Thoracic aorta (tissue), 2 donors: ENCODE measurements around the gene CALHM4. TPM values are rescaled to one million over a fixed set of nuclear protein-coding genes. Genes with fewer than 3 reads are reported as not detected.

Experiments
- ATAC-seq: fragments of 150-250 bp; one replicate; pipeline ENCODE4 v1.8.0; 2017; ENCODE audit warnings: low read depth; ENCODE audit not compliant: insufficient number of reproducible peaks, low FRiP score
- DNase-seq: peaks from one replicate; pipeline ENCODE4 v3.0.0-alpha.2; 2020; ENCODE audit warnings: low spot score
- H3K27ac ChIP-seq, 2 donors: fragments of 200-600 bp; sonication (generic); 1 replicate in 1 of 2; 2 replicates in 1 of 2; pipeline ENCODE4 v1.5.1; 2016; ENCODE audit warnings: mild to moderate bottlenecking in 2 of 2, moderate library complexity in 2 of 2
- H3K27me3 ChIP-seq: fragments of 200-600 bp; sonication (generic); replicated peaks from 2 replicates; pipeline ENCODE4 v1.6.0; 2016; ENCODE audit warnings: mild to moderate bottlenecking; ENCODE audit not compliant: insufficient read depth
- H3K36me3 ChIP-seq: fragments of 200-600 bp; sonication (generic); one replicate; pipeline ENCODE4 v1.5.1; 2016
- H3K4me1 ChIP-seq, 2 donors: fragments of 200-600 bp; sonication (generic); 1 replicate in 1 of 2; 2 replicates in 1 of 2; pipeline versions ENCODE4 v1.5.1 to v1.6.0; 2016; ENCODE audit warnings: low read depth in 2 of 2, mild to moderate bottlenecking in 1 of 2; ENCODE audit not compliant: control insufficient read depth in 1 of 2
- H3K4me3 ChIP-seq: fragments of 200-600 bp; sonication (generic); 2 replicates; pipeline ENCODE4 v1.5.1; 2016; ENCODE audit warnings: mild to moderate bottlenecking
- H3K9me3 ChIP-seq: fragments of 200-600 bp; sonication (generic); 2 replicates; pipeline ENCODE4 v1.5.1; 2016
- total RNA-seq, 2 donors: library from RNA; depleted of rRNA; stranded (reverse); fragments of >200 nt; gene quantifications; one replicate each; pipeline versions ENCODE4 v1.1.0 to v1.2.3, GENCODE V29; 2016
- TF ChIP-seq, protein P1 (sequence below): fragments of 200-600 bp; sonication (generic); IDR thresholded peaks from one replicate; pipeline ENCODE4 v1.5.1; 2019; ENCODE audit warnings: antibody characterized with exemption

Gene CALHM4
- total RNA-seq, 2 donors from 2014 or later: not detected

DNA sequence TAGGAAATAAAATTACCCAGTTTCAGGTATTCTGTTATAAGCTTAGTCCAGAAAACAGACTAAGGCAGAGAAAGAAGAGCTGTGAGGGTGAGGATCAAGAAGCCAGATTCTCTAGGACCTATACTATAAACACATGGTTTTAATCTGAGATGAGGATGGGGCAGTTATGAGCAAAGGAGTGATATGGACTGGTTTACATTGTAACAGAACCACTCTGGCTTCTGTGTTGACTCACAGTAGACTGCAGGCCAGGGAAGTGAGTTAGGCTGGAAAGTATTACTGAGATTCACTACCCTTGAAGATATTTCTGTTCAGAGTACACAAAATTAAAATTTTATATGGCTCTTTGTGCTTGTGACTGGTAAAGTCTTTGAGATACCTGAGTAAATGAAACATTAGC lies 14.6 kb downstream of the CALHM4 start:
- H3K27ac ChIP-seq: no peak overlapping the region
- no peaks in the 10 kb centered on the region for H3K9me3 ChIP-seq
- DNase-seq: no peak
- no peak overlapping the region for H3K4me3 ChIP-seq
- ATAC-seq: no peak
- H3K36me3 ChIP-seq: no peaks in the 10 kb centered on the region
- TF ChIP-seq, protein P1, sequence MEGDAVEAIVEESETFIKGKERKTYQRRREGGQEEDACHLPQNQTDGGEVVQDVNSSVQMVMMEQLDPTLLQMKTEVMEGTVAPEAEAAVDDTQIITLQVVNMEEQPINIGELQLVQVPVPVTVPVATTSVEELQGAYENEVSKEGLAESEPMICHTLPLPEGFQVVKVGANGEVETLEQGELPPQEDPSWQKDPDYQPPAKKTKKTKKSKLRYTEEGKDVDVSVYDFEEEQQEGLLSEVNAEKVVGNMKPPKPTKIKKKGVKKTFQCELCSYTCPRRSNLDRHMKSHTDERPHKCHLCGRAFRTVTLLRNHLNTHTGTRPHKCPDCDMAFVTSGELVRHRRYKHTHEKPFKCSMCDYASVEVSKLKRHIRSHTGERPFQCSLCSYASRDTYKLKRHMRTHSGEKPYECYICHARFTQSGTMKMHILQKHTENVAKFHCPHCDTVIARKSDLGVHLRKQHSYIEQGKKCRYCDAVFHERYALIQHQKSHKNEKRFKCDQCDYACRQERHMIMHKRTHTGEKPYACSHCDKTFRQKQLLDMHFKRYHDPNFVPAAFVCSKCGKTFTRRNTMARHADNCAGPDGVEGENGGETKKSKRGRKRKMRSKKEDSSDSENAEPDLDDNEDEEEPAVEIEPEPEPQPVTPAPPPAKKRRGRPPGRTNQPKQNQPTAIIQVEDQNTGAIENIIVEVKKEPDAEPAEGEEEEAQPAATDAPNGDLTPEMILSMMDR: no peak
- no peaks in the 10 kb centered on the region for H3K27me3 ChIP-seq
- peaks cover 8 to 13% of the 10 kb centered on the region in 2 donors for H3K4me1 ChIP-seq

DNA sequence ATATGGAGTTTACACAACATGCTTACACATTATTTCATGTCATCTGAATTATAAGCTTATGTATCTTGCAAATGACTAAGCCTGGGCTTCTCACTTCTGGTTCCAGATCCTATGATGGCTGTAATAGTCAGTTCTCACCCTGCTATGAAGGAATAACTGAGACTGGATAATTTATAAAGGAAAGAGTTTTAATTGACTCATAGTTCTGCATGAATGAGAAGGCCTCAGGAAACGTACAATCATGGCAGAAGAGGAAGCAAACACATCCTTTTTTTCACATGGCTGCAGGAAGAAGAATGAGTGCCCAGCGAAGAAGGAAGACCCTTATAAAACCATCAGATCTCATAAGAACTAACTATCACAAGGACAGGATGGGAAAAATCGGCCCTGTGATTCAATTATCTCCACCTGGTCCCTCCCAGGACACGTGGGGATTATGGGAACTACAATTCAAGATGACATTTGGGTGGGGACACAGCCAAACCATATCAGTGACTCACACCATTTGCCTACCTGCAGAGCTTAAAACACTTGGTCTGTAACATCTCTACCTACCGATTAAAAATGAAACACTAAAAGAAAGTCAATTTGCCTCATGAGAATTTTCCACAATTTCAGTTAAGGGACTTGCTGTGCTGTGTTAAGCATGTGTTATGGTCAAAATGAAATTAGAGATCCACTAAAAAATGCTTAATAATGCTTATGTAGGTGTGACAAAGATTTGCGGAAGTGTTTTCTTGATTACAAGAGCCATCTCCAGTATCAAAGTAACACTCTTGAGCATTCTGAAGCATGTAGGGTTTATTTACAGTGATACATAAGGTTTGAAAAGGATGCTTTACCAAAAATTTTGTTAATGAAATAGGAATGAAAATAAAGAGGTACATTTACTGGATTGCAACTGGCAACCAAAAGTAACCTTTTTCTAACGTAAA lies 15.5 kb downstream of the CALHM4 start:
- Histone ChIP-seq H3K9me3 (no peaks in the 10 kb centered on the region), H3K27ac (no peak overlapping the region), H3K4me1 (peaks cover 8 to 20% of the 10 kb centered on the region in 2 donors), H3K27me3 (no peaks in the 10 kb centered on the region), H3K36me3 (no peaks in the 10 kb centered on the region), H3K4me3 (no peak overlapping the region)
- DNase-seq (no peak), ATAC-seq (no peak)
- TF ChIP-seq, protein P1: no peak

DNA sequence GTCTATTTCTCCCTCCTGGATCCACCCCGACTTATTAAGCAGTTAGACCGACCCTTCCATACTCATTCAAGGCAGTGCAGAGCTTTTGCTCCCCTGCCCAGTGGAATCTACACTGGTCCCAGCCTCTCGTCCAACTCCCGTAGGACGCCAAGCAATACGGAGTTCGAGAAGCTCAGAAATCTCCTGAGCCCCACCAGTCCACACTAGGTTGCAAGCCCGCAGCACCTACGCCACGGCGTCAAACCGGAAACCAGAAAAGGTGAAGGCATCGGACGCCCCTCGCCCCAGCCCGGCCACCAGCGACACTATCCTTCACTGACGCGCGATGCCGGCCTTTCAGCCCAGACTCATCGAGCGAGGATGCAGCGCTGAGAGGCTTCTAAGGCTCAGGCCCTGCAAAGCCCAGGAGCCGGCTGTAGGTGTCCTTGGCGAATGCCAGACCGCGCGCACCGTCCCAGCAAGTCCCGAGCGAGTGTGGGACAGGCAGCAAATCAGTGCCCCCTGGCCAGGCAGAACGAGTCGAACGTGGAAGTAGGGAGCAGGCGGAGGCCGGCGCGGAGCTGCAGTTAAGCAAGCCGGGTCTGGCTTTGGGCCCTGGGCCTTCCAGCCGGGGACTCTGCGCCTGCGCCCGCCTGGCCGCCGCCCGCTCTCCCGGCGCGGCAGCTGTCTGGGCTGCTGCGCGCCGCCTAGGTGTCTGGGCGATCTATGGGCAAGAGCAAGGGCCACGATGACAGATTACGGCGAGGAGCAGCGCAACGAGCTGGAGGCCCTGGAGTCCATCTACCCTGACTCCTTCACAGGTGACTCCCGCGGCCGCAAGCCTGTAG lies 17.5 kb downstream of the CALHM4 start, which contains the start of gene RWDD1:
RWDD1 (plus strand) TSS at position 649 of the 827 bp plus-strand sequence; CDS start at position 728, 79 bp downstream.
- DNase-seq (peak; percentile 97), ATAC-seq (peak; percentile 95)
- TF ChIP-seq, protein P1: peak; percentile 31
- Histone ChIP-seq H3K27me3 (no peaks in the 10 kb centered on the region), H3K27ac (peak within 1 kb of the TSS; percentile 92 to 93), H3K36me3 (no peaks in the 10 kb centered on the region), H3K4me3 (peak within 1 kb of the TSS; percentile 77), H3K4me1 (peaks cover 8 to 20% of the 10 kb centered on the region in 2 donors), H3K9me3 (no peaks in the 10 kb centered on the region)

DNA sequence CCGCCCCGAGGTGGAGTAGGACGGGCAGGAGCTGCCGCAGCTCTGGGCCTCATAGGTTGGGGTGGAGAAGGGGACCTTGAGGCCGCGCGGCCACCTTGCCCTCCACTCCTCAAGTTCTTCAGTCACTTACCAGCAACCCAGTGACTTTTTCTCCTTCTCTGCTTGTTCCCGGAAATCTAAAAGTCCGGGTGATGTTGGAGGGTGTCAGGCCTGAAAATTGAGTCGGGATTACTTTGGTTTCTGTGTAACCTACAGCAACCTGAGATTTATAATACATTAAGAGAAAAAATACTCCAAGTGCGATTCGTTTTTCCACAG lies 18.1 kb downstream of the CALHM4 start:
- no peak for ATAC-seq

More for the DNA sequence above, 18.1 kb downstream of the CALHM4 start:
- Histone ChIP-seq H3K36me3 (no peaks in the 10 kb centered on the region), H3K27ac (peak overlapping the region; percentile 92 to 93), H3K4me3 (peak overlapping the region; percentile 77), H3K4me1 (peaks cover 8 to 20% of the 10 kb centered on the region in 2 donors), H3K27me3 (no peaks in the 10 kb centered on the region), H3K9me3 (no peaks in the 10 kb centered on the region)
- no peak for DNase-seq
- TF ChIP-seq, protein P1: no peak
